Measurements from ENCODE around the gene IMMP2L.

GRCh38 chr7:111358915-111359314 lies 203.4 kb downstream of the IMMP2L start:
- TF ChIP-seq, protein P1, sequence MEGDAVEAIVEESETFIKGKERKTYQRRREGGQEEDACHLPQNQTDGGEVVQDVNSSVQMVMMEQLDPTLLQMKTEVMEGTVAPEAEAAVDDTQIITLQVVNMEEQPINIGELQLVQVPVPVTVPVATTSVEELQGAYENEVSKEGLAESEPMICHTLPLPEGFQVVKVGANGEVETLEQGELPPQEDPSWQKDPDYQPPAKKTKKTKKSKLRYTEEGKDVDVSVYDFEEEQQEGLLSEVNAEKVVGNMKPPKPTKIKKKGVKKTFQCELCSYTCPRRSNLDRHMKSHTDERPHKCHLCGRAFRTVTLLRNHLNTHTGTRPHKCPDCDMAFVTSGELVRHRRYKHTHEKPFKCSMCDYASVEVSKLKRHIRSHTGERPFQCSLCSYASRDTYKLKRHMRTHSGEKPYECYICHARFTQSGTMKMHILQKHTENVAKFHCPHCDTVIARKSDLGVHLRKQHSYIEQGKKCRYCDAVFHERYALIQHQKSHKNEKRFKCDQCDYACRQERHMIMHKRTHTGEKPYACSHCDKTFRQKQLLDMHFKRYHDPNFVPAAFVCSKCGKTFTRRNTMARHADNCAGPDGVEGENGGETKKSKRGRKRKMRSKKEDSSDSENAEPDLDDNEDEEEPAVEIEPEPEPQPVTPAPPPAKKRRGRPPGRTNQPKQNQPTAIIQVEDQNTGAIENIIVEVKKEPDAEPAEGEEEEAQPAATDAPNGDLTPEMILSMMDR (IDR thresholded peaks at IDR 0.05; ENCODE audit: borderline replicate concordance, extremely low read depth, low read length, poor library complexity, severe bottlenecking): no peak
- TF ChIP-seq EZH2 (IDR thresholded peaks at IDR 0.05; ENCODE audit: borderline replicate concordance, low read depth, low read length, severe bottlenecking): no peak
